AG04450 (cell line): ENCODE data around the gene RBM17. TPM values are rescaled to one million over a fixed set of nuclear protein-coding genes. Genes with fewer than 3 reads are reported as not detected.
"Not testable (repeated sequence)": the region's sequence is repeated elsewhere in the genome, so short reads cannot be mapped to it uniquely, and the experiment has no call there.

Source experiments
- CTCF ChIA-PET: fragments of 300-600, 350-600 bp; formaldehyde crosslinking; extraction: SDS; loops from one replicate; lab custom pipeline; 2022; ENCODE audit warnings: antibody characterized with exemption, inconsistent platforms; lab: Charles Lee
- POLR2A ChIA-PET: fragments of 350-600 bp; formaldehyde crosslinking; extraction: SDS; loops from one replicate; lab custom pipeline; 2021; ENCODE audit warnings: antibody characterized with exemption, inconsistent platforms; lab: Yijun Ruan, JAX
- DNase-seq: peaks from one replicate; pipeline ENCODE4 v3.0.0-alpha.2; 2011; ENCODE audit warnings: low read depth, low spot score
- H3K27ac ChIP-seq: one replicate; pipeline ENCODE4 v1.5.1; 2012; ENCODE audit warnings: low read depth, low read length, control low read depth
- H3K27me3 ChIP-seq: one replicate; pipeline ENCODE4 v1.6.0; 2012; ENCODE audit warnings: low read length; ENCODE audit not compliant: control insufficient read depth, insufficient read depth
- H3K4me3 ChIP-seq: 2 replicates; pipeline ENCODE4 v1.5.1; 2011; ENCODE audit warnings: mild to moderate bottlenecking, low read depth, low read length, control low read depth
- H3K9me3 ChIP-seq: 2 replicates; pipeline ENCODE4 v1.5.1; 2012; ENCODE audit warnings: low read length; ENCODE audit not compliant: control insufficient read depth, insufficient read depth
- CTCF ChIP-seq: IDR thresholded peaks from 2 replicates; pipeline ENCODE4 v1.5.1; 2011; ENCODE audit warnings: low read depth, low read length, control low read depth, inconsistent platforms
- polyA plus RNA-seq: library from polyadenylated mRNA; depleted of rRNA; stranded (reverse); fragments of >200 nt; gene quantifications from 2 replicates; pipeline ENCODE4 v1.2.3, GENCODE V29; 2011

The RBM17 gene
- polyA plus RNA-seq, 1 experiment: 38.9 TPM

DNA sequence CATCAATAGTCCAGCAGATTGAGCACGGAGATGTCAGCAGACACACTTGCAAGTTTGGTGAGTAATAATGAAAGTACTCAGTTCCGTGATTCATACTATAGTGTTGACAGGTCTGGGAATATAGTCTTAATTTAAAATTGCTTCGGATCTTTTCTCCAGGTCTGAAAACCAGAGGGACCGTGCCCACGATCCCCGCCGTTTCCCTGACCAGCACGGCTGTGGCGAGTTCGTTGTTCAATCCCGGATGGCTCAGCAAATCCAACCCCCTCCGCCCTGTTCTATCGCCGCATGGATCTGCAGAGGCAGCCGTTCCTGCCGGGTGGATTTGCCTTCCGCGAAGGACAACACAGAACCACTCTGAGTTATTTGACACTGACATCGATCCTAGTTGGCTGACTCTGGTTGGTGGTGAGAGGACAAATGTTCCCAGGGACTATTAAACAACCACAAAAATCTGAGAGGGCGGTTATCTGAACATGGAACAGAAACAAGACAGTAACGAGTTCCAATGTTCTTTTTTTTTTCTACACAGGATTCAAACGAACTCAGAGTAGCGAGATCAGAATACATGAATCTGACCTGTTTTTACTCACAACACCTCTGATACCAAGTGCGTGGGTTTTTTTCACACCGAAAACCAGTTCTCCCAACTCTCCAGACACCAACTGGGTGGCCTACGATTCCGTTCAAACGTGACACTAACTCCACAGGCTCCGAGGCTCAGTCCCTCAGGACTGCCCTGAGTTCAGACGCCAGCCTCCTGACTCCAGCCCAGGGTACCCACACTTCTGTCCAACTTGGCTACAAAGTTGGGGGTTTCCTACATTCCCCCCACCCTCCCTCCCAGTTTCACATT, 52.7 kb downstream of the RBM17 start:
- H3K4me3 ChIP-seq: peak overlapping the region; percentile 60
- no peaks in the 10 kb centered on the region; the same call in 1 of the 2 replicates for H3K9me3 ChIP-seq
- peak overlapping the region; percentile 90 for H3K27ac ChIP-seq
- peak; percentile 65 for DNase-seq
- CTCF ChIA-PET: interaction anchor here (0.7 to 1.1 kb wide), 2 partner anchors 11 to 55 kb away, joined by 3 to 6 read pairs; no protein-coding TSS in a partner anchor
- TF ChIP-seq CTCF: no peak
- POLR2A ChIA-PET: no interaction called here
- H3K27me3 ChIP-seq: no peaks in the 10 kb centered on the region

DNA sequence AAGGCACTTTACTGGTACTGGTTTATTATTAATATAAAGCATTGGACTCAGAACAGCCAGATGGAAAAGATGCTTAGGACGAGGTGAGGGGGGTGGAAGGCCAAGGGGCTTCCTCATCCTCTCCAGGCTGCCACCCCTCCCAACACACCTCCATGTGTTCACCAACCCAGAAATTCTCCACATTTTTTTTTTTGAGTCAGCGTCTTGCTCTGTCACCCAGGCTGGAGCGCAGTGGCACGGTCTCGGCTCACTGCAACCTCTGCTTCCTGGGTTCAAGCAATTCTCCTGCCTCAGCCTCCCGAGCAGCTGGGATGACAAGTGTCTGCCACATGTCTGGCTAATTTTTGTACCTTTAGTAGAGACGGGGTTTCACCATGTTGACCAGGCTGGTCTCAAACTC, 53.4 kb downstream of the RBM17 start:
- POLR2A ChIA-PET, H3K27me3 ChIP-seq, DNase-seq, H3K4me3 ChIP-seq, H3K9me3 ChIP-seq: not testable (repeated sequence)
- CTCF ChIA-PET: interaction anchor here (0.7 to 1.1 kb wide), 2 partner anchors 9 to 55 kb away, joined by 6 to 8 read pairs; no protein-coding TSS in a partner anchor
- peak overlapping the region; percentile 21 for H3K27ac ChIP-seq

GRCh38 chr10:6142644-6143043, 53.8 kb downstream of the RBM17 start:
- no peaks in the 10 kb centered on the region; the same call in 1 of the 2 replicates for H3K9me3 ChIP-seq
- no peak for DNase-seq
- CTCF ChIA-PET: interaction anchor here (0.7 to 1.1 kb wide), 3 partner anchors 9 to 259 kb away, joined by 5 to 8 read pairs (median 6); no protein-coding TSS in a partner anchor
- H3K27me3 ChIP-seq: no peaks in the 10 kb centered on the region
- POLR2A ChIA-PET: no interaction called here
- H3K27ac ChIP-seq: no peak overlapping the region
- TF ChIP-seq CTCF: no peak
- H3K4me3 ChIP-seq: no peak overlapping the region

GRCh38 chr10:6143181-6143580, 54.3 kb downstream of the RBM17 start:
- POLR2A ChIA-PET: no interaction called here
- CTCF ChIA-PET: interaction anchor here (1.1 kb wide), 2 partner anchors 8 to 259 kb away, joined by 5 to 8 read pairs; no protein-coding TSS in a partner anchor
- DNase-seq: no peak

More at GRCh38 chr10:6143181-6143580, 54.3 kb downstream of the RBM17 start:
- H3K27ac ChIP-seq: no peak overlapping the region
- no peaks in the 10 kb centered on the region; the same call in 1 of the 2 replicates for H3K9me3 ChIP-seq
- H3K27me3 ChIP-seq: no peaks in the 10 kb centered on the region
- TF ChIP-seq CTCF: no peak
- H3K4me3 ChIP-seq: no peak overlapping the region
